GM21360 (cell line): ENCODE data around the gene GEMIN4.
A peak's percentile ranks its signal among the peaks of the same experiment; 100 is the strongest.
"Not testable (repeated sequence)": the region's sequence is repeated elsewhere in the genome, so short reads cannot be mapped to it uniquely, and the experiment has no call there.

Source experiments
- ATAC-seq: cut with Tn5 transposase; IDR thresholded peaks from one replicate; pipeline ENCODE4 v1.9.1; 2021; ENCODE audit warnings: mild to moderate bottlenecking, moderate library complexity; ENCODE audit not compliant: unreplicated experiment

GEMIN4 gene

DNA sequence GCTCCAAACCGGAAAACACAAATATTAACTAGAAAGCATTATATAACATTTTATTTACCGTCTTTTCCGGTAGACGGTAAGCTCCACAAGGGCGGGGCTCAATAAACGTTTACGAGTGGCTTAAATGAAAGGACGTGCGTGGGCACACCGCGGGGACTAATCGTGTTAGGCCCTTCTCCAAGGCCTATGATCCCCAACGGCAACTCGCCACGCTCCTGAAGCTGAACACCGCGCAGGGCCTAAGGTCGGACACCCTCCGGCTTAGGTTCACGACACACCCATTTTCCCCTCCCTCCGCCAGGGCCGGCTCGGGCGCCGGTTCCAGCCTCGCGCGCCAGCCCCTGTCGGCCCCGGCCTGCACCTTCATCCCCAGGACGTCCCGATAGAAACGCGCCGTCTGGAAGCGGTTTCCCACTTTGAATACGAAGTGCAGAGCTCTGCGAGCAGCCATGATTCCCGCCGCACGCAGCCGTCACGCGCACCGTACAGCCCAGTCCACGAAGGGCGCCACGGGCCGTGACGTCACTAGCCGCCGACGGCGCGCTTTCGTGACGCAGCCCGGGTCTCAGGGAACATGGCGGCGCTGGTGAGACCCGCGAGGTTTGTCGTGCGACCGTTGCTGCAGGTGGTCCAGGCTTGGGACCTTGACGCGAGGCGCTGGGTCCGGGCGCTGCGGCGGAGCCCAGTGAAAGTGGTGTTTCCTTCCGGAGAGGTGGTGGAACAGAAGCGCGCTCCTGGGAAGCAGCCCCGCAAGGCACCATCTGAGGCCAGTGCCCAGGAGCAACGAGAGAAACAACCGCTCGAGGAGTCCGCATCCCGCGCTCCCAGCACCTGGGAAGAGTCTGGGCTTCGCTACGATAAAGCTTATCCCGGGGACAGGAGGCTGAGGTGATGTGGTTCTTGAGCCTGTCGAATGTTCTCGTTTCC is 30.0 kb upstream of the GEMIN4 start, which contains the start of the genes GLOD4 and MRM3:
TSS of gene GLOD4 (minus strand) at position 476 of the 927 bp plus-strand sequence. CDS start at position 451, 25 bp downstream.
TSS of gene MRM3 (plus strand) at position 549 of the 927 bp plus-strand sequence. CDS start at position 575, 26 bp downstream.
- peak; percentile 82 for ATAC-seq

DNA sequence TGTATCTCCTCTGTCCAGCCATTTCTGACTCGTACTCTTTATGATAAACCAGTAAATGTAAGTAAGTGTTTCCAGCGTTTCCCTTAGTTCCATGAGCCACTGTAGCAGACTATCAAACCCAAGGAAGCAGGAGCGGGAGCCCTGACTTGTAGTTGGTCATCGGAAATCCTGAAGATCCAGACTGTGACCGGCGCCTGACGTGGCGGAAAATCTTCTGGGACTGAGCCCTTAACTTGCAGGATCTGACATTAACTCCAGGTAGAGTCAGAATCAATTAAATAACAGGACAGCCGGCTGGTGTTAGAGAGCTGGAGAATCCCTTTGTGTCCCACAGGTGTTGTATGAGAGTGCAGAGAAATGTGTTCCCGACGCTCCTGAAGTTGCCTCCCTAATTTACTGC is 26.0 kb upstream of the GEMIN4 start:
- no peak for ATAC-seq

DNA sequence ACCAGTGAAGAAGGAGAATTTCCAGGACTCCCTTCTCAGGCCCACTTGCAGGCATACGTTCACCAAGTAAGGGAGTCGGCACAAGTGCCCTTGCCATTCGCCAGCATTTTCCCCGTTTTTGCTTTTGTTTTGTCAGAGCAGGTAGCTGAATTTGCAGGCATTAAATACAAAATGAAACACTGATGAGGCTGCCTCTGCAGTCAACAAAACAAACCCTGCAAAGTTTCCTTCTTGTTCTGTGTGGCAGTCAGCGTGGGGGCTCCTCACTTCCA is 22.2 kb upstream of the GEMIN4 start:
- ATAC-seq: no peak

DNA sequence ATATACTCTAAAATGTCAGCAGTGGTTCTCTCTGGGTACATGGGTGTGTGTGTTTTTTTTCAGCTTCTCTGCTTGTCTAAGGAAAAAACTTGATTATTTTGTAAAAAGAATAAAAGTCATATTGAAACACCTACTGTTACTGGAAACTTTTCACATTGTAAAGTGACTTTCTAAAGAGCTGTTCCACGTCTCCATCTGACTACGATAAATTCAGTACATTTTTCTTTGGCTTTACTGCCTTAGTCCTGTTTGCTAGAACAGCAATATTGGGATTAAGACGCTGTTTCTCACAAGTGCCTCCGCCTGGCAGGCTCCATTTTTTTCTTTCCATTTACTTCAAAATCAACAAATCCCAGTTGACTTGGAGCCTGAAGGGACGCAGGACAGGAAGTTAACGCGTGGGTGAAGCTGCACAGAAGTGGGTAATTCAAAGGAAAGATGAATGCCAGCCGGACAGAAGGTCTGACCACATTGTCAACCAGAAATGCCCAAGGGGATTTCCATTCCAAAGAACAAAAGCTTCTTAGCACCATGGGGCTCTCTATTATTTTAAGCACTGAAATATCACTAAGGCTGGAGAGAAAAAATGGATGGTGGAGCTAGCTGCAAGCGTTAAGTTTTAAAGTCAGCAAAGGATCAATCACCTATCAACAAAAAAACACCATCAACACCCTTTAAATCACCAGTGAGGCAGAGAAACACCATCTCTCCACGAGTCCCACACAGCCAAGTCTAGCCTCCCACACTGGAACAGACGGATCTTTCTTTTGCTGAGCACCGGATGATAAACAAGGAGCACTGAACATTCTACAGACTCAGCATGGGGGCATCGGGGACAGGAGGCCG is 21.6 kb upstream of the GEMIN4 start:
- no peak for ATAC-seq

DNA sequence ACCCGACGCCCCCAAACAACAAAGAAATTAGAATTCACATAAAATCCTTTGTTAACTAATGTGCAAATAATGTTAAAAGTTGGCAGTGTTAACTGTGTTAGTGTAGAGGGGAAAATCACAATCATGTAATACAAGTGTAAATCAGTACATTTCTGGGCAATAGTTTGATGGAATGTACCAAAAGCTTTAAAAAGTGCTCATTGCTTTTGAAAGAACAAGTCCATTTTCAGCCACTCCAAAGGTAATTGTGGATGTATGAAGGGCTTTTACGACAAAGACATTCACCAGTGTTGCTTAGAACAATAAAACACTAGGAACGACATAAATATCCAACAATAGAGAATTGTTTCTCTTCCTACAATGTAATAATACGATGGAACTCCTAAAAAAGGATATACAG is 21.0 kb upstream of the GEMIN4 start:
- ATAC-seq: no peak

DNA sequence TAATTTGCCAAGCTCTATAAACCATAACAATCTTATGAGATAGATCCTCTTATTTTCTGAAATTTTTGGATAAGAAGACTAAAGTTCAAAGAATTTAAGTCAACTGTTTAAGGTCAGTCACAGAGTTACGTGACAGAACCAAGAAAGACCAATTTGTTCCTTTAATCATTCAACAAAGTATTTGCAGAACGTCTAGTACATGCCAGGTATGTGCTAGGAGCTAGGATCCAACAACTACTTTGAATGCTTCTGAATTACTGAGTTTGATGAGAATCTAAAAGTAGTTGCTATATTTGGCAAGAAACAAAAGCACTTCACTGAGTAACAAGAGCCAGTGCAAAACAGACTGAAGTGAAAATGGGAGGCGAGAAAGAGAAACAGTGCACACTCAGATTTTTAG is 15.0 kb upstream of the GEMIN4 start:
- no peak for ATAC-seq

DNA sequence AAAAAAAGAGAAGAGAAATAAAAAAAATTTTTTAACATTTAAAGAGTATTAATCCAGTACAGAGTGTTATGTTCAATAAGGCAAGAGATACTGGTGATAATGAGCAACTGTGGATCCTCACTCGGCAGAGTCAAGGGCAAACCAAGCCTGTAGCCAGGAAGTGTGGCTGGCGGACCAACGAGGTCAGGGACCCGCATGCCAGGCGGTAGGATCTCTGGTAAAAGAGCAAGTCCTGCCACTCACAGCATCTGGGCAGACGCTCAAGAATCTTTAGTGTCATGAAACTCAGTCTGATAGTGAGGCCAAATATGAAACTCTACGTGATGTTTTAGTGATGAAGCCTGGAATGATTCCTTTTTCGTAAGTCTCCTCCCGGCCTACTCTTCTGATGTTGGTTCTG is 8.3 kb upstream of the GEMIN4 start:
- ATAC-seq: no peak

DNA sequence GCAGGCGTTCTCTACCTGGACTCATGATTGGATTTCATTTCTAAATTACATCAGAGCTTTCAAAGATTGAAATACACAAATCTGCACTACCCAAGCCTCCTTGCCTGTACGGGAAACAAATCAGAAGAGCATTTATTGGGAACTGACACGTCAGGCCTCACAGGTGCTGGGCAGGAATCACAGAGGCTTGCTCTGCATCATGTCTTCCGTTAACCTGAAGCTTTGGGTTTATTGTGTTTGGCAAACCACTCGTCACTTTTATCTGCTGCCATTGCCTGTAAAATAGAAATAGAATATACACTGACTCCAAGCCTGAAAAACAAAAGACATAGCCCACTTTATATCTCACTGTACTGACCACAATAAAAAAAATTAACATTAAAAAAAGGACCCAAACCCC is 7.9 kb upstream of the GEMIN4 start:
- ATAC-seq: no peak

DNA sequence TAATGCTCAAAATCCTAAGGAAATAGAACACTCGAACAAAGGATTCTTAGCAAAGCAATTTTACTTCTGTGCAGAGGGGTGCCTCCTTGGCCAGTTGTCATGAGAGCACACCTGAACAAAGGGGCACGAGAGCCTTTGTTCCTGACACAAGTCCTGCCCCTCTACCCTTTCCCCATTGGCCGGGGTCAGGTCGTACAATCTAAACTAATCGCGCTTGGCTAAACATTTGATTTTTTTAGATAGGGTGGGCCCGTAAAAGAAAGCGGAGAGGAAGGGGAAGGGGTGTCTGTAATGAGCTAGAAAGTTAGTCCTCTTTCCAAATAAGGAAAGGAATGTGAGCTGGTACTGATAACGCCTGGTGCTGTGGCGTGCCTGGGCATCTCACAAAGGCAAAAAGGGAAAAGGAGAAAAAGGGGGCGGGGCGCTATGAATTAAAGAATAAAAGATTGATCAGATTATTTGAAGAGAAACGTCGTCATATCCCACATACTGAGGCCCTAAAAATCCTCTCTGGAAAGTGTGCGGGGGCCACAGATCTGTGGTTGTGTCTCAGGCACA is 4.0 kb upstream of the GEMIN4 start:
- ATAC-seq: not testable (repeated sequence)

DNA sequence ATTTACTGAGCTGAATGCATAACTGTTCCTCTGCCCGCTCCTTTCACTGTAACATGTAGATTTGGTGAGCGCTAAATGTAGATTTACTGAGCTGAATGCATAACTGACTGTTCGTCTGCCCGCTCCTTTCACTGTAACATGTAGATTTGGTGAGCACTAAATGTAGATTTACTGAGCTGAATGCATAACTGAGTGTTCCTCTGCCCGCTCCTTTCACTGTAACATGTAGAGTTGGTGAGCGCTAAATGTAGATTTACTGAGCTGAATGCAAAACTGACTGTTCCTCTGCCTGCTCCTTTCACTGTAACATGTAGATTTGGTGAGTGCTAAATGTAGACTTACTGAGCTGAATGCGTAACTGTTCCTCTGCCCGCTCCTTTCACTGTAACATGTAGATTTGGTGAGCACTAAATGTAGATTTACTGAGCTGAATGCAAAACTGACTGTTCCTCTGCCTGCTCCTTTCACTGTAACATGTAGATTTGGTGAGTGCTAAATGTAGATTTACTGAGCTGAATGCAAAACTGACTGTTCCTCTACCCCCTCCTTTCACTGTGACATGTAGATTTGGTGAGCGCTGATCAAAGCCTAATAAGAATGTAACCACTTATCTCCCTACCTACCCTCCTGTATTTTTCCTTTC is 3.4 kb upstream of the GEMIN4 start:
- ATAC-seq: not testable (repeated sequence)

DNA sequence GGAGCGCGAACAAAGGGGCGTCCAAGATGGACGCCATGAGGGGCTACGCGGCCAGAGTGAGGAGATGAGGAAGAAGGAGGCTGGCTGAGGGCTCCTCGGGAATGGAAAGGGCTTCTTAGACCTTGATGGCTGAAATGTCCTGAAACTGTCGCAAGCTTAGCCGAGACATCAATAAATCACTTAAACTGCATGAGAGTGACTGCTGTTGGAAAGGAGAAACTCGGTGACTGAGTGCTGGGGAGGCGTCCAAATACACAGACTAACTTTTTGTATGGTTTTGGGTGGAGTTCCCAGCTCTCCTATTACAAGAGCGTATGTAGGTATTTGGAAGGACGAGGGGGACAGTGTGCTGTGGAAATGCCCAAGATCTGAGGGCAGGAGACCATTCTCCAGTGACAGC is 1.4 kb upstream of the GEMIN4 start:
- ATAC-seq: no peak

DNA sequence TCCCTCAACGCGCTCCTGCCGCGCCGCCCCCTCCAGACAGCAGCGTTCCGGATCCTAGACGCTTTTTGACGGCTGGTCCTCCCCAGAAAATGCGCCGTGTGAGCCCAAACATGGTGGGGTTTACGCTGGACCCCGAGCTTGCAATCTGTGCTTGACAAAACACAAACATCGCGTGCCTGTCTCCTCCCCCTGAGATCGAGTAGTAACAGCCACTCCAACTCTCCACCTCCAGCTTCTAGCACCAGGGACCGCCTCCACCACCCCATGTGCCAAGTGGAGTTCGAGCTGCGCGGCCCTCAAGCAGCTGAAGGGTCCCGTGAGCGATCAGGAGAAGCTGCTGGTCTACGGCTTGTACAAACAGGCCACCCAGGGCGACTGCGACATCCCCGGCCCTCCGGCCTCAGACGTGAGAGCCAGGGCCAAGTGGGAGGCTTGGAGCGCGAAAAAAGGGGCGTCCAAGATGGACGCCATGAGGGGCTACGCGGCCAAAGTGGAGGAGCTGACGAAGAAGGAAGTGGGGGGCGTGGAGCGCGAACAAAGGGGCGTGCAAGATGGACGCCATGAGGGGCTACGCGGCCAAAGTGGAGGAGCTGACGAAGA is 656 bp upstream of the GEMIN4 start:
- no peak for ATAC-seq

DNA sequence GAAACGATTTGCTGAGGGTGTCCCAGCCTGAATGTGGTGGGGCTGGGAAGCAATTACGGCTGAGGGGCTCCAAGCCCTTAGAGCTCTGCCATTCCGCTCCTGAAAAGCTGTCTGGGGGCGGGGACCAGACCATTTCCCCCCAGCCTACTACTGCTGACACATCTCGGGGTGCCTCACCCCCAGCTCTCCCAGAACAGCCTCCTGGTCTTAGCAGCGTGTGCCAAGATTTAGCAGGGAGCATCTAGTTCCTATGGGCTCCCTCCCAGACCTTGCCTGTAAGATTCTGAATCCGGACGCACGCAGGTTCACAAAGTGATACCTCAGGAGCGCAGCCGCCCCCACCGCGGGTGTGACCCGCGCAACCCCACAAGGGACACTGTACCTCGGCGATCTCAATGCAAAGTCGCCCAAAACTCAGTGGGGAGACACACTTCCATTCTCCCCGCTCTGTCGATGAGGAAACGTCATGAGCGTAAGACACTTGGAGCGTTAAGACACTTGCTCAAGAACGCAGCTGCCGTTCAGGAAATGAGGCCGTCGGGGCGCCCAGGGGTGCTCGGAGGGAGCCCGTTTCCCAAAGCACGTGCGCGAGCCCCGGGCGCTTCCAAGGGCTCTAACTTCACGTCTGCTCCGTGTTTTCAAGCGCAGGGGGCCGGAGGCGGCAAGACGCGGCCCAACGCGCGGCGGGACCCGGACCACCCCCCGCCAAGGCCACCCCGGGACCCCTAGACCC is 629 bp downstream of the GEMIN4 start:
- peak; percentile 33 for ATAC-seq

DNA sequence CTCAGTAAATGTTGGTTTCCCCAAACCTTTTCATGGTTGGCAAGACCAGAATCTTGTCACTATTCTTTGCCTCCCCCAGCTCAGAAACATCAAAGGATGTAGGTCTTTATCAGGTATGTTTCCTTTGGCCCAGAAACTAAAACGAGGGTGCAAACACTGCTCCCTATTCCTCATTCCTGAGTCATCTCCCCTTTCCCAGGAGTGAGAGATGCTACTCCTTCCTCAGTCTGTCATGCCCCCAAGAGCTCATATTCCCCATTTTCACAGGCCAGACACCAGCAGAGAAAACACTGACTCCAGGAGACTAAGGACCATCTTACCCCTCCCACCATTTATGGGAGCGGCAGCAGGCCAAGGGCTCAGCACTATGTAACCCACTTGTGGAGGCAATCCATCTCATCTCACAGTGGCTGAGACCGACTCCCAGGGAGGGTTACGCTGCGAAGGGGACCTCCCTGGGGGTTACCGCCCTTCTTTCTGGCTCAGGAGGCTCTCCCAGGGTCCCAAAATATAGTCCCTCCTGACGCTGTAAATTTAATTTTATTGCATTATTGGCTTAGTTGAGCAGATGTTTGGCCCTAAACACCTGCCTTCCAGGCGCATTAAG is 1.5 kb downstream of the GEMIN4 start:
- ATAC-seq: no peak

DNA sequence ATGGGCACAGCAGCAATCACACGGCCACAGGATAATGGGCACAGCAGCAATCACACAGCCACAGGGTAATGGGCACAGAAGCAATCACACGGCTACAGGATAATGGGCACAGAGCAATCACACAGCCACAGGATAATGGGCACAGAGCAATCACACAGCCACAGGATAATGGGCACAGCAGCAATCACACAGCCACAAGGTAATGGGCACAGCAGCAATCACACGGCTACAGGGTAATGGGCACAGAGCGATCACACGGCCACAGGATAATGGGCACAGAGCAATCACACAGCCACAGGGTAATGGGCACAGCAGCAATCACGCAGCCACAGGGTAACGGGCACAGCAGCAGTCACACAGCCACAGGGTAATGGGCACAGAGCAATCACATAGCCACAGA is 2.7 kb downstream of the GEMIN4 start:
- ATAC-seq: not testable (repeated sequence)

DNA sequence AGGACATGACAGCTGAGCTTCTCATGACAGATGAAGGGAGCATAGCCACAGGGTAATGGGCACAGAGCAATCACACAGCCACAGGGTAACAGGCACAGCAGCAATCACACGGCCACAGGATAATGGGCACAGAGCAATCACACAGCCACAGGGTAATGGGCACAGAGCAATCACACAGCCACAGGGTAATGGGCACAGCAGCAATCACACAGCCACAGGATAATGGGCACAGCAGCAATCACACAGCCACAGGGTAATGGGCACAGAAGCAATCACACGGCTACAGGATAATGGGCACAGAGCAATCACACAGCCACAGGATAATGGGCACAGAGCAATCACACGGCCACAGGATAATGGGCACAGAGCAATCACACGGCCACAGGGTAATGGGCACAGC is 3.5 kb downstream of the GEMIN4 start:
- not testable (repeated sequence) for ATAC-seq

DNA sequence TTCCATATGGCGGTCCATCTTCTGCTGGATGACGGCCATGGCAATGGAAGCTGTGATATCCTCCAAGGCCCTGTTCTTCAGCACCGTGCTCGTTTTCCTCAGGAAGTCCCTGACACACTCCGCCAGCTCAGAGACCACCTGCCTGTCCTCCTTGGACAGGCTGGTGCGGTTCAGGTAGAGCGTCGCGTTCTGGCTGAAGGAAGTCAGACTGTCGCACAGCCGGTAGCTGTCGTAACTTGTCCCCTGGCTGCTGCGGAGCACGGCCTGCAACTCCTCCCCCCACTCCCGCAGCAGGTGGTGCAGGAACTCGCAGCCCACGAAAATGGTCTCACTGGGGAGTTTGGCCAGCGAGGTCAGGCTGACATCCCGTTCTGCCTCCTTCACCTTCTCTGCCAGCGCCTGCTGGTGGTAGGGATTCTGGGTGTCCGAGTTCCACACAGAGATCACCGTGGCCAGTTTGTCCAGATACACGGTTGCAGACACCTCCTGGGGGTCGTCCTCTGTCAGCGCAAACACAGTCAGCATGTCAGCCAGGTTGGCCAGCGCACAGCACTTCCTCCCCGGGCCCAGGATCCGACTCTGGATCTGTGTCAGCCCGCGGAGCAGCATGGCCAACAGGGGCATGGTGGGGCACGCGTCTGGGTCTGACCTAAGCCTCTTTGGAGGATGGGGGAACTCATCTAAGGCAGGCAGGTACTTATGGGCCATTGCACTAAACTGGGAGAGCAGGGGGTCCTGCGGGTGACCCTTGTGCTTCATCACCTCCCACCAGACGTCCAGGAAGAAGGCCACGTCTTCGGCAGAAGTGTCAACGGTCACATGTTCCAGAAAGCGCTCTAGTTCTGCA is 5.1 kb downstream of the GEMIN4 start:
- no peak for ATAC-seq

DNA sequence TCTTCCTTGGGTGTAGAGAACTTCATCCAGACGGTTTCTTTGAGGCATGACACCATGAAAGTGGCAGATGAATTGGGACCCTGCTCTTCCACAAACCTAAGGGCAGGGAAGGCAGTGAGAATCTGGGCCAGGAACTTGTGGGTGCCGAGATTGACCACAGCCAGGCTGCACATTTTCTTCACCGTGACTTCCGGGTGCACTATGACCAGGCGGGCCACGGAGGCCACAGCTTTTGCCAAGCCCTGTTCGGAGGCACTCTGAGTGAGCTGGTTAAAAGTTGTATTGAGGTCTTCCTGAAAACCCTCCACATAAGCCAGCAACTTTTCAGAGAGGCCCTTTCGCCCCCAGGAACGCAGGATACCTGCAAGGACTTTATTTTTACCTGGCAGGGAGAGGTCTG is 5.9 kb downstream of the GEMIN4 start:
- ATAC-seq: no peak

DNA sequence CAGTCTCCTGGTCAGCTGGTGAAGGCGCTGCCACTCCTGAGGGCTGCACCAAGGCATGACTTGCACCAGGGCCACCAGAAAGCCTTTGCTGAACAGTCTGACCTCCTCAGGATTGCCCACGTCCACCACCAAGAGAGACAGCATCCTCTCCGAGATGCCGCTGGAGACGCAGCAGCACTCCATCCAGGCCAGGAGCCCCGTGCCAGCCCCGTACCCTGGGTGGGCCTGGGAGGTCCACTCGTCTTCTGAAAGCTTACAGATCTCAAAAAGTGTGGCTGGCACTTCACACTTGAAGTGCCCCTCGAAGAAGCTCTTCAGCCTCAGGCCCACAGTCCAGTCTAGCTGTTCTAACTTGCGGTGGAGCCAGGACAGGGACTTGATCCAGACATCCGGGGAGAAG is 6.7 kb downstream of the GEMIN4 start:
- no peak for ATAC-seq
